ENCODE results near the gene TRPM6. TPM values are rescaled to one million over a fixed set of nuclear protein-coding genes. Genes with fewer than 3 reads are reported as not detected.

The TRPM6 gene
- total and polyA plus RNA-seq, 2 experiments from 2014 or later = 0.23 to 0.87 TPM

DNA sequence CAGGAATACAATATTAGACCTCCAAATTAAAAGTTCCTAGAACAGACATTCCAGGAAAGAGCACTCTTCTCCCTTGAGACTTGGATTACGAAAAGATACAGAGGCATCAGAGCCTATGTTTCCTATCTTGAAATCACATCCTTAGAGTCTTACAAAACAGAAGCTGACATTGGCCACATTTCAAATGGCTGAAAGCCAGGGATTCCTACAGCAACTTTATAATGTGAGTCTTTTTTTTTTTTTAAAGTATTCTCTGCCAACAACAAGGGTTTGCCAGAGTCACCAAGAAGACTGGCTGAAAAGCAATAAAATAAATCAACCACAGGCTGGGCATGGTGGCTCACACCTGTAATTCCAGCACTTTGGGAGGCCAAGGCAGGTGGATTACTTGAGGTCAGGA lies 63.1 kb downstream of the TRPM6 start:
- Mint-ChIP-seq H3K27me3 (ENCODE audit: insufficient read depth, low read depth, poor library complexity) (peaks cover 8% of the 10 kb centered on the region), H3K9me3 (no peaks in the 10 kb centered on the region), H3K27ac (no peak overlapping the region), H3K4me3 (no peak overlapping the region), H3K4me1 (peaks cover 16% of the 10 kb centered on the region), H3K36me3 (ENCODE audit: low read depth) (no peaks in the 10 kb centered on the region)
- no peak overlapping the region for H3K27ac ChIP-seq (ENCODE audit: low read depth)
- no peak overlapping the region for H3K4me3 ChIP-seq
- no peak overlapping the region for H3K4me2 ChIP-seq
- no peak for TF ChIP-seq STAT1 (IDR thresholded peaks at IDR 0.05; ENCODE audit: unreplicated experiment)
- TF ChIP-seq, protein P1, sequence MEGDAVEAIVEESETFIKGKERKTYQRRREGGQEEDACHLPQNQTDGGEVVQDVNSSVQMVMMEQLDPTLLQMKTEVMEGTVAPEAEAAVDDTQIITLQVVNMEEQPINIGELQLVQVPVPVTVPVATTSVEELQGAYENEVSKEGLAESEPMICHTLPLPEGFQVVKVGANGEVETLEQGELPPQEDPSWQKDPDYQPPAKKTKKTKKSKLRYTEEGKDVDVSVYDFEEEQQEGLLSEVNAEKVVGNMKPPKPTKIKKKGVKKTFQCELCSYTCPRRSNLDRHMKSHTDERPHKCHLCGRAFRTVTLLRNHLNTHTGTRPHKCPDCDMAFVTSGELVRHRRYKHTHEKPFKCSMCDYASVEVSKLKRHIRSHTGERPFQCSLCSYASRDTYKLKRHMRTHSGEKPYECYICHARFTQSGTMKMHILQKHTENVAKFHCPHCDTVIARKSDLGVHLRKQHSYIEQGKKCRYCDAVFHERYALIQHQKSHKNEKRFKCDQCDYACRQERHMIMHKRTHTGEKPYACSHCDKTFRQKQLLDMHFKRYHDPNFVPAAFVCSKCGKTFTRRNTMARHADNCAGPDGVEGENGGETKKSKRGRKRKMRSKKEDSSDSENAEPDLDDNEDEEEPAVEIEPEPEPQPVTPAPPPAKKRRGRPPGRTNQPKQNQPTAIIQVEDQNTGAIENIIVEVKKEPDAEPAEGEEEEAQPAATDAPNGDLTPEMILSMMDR (conservative IDR thresholded peaks at IDR 0.05; ENCODE audit: low read depth in 2 of 2) = no peak
- TF ChIP-seq ZNF331 (CRISPR knock-in tag; IDR thresholded peaks at IDR 0.05; ENCODE audit: low read depth) = no peak
- TF ChIP-seq EZH2phosphoT487 (IDR thresholded peaks at IDR 0.05; ENCODE audit: unreplicated experiment) = no peak
- TF ChIP-seq, protein P2, sequence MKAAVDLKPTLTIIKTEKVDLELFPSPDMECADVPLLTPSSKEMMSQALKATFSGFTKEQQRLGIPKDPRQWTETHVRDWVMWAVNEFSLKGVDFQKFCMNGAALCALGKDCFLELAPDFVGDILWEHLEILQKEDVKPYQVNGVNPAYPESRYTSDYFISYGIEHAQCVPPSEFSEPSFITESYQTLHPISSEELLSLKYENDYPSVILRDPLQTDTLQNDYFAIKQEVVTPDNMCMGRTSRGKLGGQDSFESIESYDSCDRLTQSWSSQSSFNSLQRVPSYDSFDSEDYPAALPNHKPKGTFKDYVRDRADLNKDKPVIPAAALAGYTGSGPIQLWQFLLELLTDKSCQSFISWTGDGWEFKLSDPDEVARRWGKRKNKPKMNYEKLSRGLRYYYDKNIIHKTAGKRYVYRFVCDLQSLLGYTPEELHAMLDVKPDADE (IDR thresholded peaks at IDR 0.05) = no peak
- no peak for TF ChIP-seq REST (IDR thresholded peaks at IDR 0.05; ENCODE audit: unreplicated experiment)
- no peak for TF ChIP-seq EZH2 (IDR thresholded peaks at IDR 0.05; ENCODE audit: low read depth, unreplicated experiment)
- TF ChIP-seq JUNB (IDR thresholded peaks at IDR 0.05; ENCODE audit: unreplicated experiment) = no peak
- TF ChIP-seq POLR2AphosphoS5 (IDR thresholded peaks at IDR 0.05; ENCODE audit: low read depth) = no peak
- TF ChIP-seq, protein P3, sequence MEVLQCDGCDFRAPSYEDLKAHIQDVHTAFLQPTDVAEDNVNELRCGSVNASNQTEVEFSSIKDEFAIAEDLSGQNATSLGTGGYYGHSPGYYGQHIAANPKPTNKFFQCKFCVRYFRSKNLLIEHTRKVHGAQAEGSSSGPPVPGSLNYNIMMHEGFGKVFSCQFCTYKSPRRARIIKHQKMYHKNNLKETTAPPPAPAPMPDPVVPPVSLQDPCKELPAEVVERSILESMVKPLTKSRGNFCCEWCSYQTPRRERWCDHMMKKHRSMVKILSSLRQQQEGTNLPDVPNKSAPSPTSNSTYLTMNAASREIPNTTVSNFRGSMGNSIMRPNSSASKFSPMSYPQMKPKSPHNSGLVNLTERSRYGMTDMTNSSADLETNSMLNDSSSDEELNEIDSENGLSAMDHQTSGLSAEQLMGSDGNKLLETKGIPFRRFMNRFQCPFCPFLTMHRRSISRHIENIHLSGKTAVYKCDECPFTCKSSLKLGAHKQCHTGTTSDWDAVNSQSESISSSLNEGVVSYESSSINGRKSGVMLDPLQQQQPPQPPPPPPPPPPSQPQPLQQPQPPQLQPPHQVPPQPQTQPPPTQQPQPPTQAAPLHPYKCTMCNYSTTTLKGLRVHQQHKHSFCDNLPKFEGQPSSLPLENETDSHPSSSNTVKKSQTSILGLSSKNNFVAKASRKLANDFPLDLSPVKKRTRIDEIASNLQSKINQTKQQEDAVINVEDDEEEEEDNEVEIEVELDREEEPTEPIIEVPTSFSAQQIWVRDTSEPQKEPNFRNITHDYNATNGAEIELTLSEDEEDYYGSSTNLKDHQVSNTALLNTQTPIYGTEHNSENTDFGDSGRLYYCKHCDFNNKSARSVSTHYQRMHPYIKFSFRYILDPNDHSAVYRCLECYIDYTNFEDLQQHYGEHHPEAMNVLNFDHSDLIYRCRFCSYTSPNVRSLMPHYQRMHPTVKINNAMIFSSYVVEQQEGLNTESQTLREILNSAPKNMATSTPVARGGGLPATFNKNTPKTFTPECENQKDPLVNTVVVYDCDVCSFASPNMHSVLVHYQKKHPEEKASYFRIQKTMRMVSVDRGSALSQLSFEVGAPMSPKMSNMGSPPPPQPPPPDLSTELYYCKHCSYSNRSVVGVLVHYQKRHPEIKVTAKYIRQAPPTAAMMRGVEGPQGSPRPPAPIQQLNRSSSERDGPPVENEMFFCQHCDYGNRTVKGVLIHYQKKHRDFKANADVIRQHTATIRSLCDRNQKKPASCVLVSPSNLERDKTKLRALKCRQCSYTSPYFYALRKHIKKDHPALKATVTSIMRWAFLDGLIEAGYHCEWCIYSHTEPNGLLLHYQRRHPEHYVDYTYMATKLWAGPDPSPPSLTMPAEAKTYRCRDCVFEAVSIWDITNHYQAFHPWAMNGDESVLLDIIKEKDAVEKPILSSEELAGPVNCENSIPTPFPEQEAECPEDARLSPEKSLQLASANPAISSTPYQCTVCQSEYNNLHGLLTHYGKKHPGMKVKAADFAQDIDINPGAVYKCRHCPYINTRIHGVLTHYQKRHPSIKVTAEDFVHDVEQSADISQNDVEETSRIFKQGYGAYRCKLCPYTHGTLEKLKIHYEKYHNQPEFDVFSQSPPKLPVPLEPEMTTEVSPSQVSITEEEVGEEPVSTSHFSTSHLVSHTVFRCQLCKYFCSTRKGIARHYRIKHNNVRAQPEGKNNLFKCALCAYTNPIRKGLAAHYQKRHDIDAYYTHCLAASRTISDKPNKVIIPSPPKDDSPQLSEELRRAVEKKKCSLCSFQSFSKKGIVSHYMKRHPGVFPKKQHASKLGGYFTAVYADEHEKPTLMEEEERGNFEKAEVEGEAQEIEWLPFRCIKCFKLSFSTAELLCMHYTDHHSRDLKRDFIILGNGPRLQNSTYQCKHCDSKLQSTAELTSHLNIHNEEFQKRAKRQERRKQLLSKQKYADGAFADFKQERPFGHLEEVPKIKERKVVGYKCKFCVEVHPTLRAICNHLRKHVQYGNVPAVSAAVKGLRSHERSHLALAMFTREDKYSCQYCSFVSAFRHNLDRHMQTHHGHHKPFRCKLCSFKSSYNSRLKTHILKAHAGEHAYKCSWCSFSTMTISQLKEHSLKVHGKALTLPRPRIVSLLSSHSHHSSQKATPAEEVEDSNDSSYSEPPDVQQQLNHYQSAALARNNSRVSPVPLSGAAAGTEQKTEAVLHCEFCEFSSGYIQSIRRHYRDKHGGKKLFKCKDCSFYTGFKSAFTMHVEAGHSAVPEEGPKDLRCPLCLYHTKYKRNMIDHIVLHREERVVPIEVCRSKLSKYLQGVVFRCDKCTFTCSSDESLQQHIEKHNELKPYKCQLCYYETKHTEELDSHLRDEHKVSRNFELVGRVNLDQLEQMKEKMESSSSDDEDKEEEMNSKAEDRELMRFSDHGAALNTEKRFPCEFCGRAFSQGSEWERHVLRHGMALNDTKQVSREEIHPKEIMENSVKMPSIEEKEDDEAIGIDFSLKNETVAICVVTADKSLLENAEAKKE (CRISPR knock-in tag; IDR thresholded peaks at IDR 0.05) = no peak
- TF ChIP-seq ZNF114 (CRISPR knock-in tag; IDR thresholded peaks at IDR 0.05) = no peak
- TF ChIP-seq CREB1 (CRISPR knock-in tag; IDR thresholded peaks at IDR 0.05; ENCODE audit: low read depth) = no peak
- no peaks in the 10 kb centered on the region for H3F3A ChIP-seq (replicated peaks; ENCODE audit: low read depth)
- H4K20me1 ChIP-seq (replicated peaks; ENCODE audit: insufficient read depth) = no peaks in the 10 kb centered on the region
- no peak for ATAC-seq
- H3K27me3 ChIP-seq (ENCODE audit: insufficient read depth) = no peaks in the 10 kb centered on the region
- H3K79me2 ChIP-seq (replicated peaks; ENCODE audit: insufficient read depth) = no peaks in the 10 kb centered on the region
- H3K4me1 ChIP-seq (ENCODE audit: insufficient read depth) = peaks cover 10% of the 10 kb centered on the region
- no peak overlapping the region for H2AFZ ChIP-seq
- H3K36me3 ChIP-seq (ENCODE audit: insufficient read depth) = no peaks in the 10 kb centered on the region
- H3K9me2 ChIP-seq (ENCODE audit: insufficient read depth) = no peaks in the 10 kb centered on the region
- DNase-seq (ENCODE audit: low spot score) = no peak
